Activated T-helper 2 cell treated with anti-CD3 and anti-CD28 coated beads, Interferon-gamma antibody, Interleukin-2, Interleukin-4, amounts not matched to agents 10 μg/mL and 5 μg/mL and 100 μg/mL, durations not matched to agents 14 hours and 24 hours and 36 hours (primary cell): ENCODE data around the gene ROCK2. TPM values are rescaled to one million over a fixed set of nuclear protein-coding genes. Genes with fewer than 3 reads are reported as not detected.
"Not testable (repeated sequence)": the region's sequence is repeated elsewhere in the genome, so short reads cannot be mapped to it uniquely, and the experiment has no call there.

Experiments used
- DNase-seq: peaks from one replicate; pipeline ENCODE4 v3.0.0; 2021; ENCODE audit warnings: low spot score
- H3K27ac Mint-ChIP-seq: one replicate; pipeline ENCODE4 v1.8.0; 2021; ENCODE audit warnings: mixed read lengths
- H3K27me3 Mint-ChIP-seq: one replicate; pipeline ENCODE4 v1.8.0; 2021; ENCODE audit warnings: low read depth, mixed read lengths
- H3K36me3 Mint-ChIP-seq: one replicate; pipeline ENCODE4 v1.8.0; 2021; ENCODE audit warnings: low read depth, mixed read lengths
- H3K4me1 Mint-ChIP-seq: one replicate; pipeline ENCODE4 v1.8.0; 2021; ENCODE audit warnings: low read depth, mixed read lengths
- H3K4me3 Mint-ChIP-seq: one replicate; pipeline ENCODE4 v1.8.0; 2021; ENCODE audit warnings: low read depth, mild to moderate bottlenecking, moderate library complexity, mixed read lengths
- H3K9me3 Mint-ChIP-seq: one replicate; pipeline ENCODE4 v1.8.0; 2021; ENCODE audit warnings: mixed read lengths
- intact Hi-C: fragments of 100-400 bp; cut with micrococcal nuclease; formaldehyde crosslinking; loops from one replicate; pipeline ENCODE4 v1.15.1; 2023
- total RNA-seq: library from RNA; stranded (reverse); gene quantifications from 2 replicates; pipeline ENCODE4 v1.2.3, GENCODE V29; 2022

Gene ROCK2
- total RNA-seq, 1 donor from 2014 or later, result 20.6 TPM

DNA sequence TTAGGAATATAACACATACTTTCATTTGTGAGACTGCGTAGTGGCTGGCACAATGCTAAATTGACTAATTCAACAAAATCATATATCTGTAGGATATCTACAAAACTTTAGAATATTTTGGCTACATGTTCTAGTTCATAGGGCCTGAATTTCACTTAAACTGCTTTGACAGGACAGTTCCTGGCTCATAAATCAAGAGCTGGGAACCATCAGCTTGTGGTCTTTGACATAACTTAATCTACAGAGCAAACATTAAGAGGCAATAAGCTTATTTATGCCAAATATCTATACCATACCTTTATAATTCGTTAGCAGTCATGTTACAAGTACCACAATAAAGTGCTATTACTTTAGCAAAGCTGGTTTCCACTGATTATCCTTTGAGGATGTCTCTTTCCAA is 83.5 kb downstream of the ROCK2 start:
- H3K36me3 Mint-ChIP-seq, result peaks cover 2% of the 10 kb centered on the region
- intact Hi-C loops, result no loop called here
- DNase-seq, result no peak

DNA sequence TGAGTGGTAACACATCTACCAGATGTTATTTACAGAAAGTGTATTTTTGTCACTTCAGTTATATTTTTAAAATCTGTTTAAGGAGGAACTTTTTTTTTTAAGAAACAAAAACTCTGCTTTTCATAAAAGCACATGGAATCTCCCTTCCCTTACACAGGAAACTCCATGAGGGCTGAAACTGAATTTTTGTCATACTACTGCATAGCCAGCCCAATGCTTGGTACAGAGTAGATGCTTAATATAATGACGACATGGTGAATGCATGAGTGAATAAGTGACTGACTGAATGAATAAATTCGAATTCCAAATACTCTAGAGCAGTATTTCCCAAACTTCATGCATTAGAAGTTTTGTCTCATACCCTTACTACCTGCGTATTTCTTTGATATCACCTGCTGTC is 86.5 kb downstream of the ROCK2 start:
- Mint-ChIP-seq H3K4me1 (no peaks in the 10 kb centered on the region), H3K27ac (no peak overlapping the region), H3K36me3 (peaks cover 4% of the 10 kb centered on the region), H3K9me3 (peaks cover 4% of the 10 kb centered on the region), H3K27me3 (no peaks in the 10 kb centered on the region), H3K4me3 (no peak overlapping the region)
- DNase-seq, result no peak
- intact Hi-C loops, result no loop called here

More for the DNA sequence above, 83.5 kb downstream of the ROCK2 start:
- Mint-ChIP-seq H3K27me3 (no peaks in the 10 kb centered on the region), H3K9me3 (no peaks in the 10 kb centered on the region), H3K4me1 (no peaks in the 10 kb centered on the region), H3K27ac (no peak overlapping the region), H3K4me3 (no peak overlapping the region)

DNA sequence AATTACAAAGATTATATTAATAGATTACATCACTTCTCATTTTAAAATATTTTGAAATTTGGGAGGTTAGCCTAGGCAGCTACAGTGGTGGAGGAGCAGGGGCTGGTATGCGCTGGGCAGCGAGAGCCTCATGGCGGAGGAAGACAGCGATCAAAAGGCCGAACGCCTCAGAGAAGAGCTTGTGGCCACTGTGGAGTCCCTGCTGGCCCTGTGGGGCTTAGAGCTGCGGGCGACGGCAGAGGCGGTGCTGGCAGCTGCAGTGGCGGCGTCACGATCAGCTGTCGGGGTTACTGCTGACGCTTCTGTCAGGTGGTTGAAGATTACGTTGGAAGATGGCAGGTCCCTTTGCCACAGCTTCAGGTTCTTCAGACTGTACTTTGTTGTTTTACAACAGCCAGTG is 87.4 kb downstream of the ROCK2 start:
- no peak overlapping the region for H3K4me3 Mint-ChIP-seq
- no peaks in the 10 kb centered on the region for H3K4me1 Mint-ChIP-seq
- intact Hi-C loops, result no loop called here
- H3K36me3 Mint-ChIP-seq, result peaks cover 4% of the 10 kb centered on the region
- no peak for DNase-seq
- H3K27me3 Mint-ChIP-seq, result no peaks in the 10 kb centered on the region
- H3K9me3 Mint-ChIP-seq, result peaks cover 8% of the 10 kb centered on the region
- H3K27ac Mint-ChIP-seq, result no peak overlapping the region

DNA sequence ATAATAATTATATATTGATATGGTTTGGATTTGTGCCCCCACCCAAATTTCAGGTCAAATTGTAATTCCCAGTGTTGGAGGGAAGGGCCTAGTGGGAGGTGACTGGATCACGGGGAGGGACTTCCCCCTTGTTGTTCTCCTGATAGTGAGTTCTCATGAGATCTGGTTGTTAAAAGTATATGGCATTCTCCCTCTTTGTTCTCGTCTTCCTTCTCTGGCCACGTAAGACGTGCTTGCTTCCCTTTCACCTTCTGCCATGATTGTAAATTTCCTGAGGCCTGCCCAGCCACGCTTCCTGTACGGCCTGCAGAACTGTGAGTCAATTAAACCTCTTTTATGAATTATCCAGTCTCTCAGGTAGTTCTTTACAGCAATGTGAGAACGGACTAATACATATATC is 88.3 kb downstream of the ROCK2 start:
- H3K9me3 Mint-ChIP-seq, result peaks cover 8% of the 10 kb centered on the region
- DNase-seq, result no peak
- H3K27ac Mint-ChIP-seq, result no peak overlapping the region
- peaks cover 4% of the 10 kb centered on the region for H3K36me3 Mint-ChIP-seq
- no peaks in the 10 kb centered on the region for H3K27me3 Mint-ChIP-seq
- intact Hi-C loops, result no loop called here
- H3K4me3 Mint-ChIP-seq, result no peak overlapping the region
- H3K4me1 Mint-ChIP-seq, result no peaks in the 10 kb centered on the region

DNA sequence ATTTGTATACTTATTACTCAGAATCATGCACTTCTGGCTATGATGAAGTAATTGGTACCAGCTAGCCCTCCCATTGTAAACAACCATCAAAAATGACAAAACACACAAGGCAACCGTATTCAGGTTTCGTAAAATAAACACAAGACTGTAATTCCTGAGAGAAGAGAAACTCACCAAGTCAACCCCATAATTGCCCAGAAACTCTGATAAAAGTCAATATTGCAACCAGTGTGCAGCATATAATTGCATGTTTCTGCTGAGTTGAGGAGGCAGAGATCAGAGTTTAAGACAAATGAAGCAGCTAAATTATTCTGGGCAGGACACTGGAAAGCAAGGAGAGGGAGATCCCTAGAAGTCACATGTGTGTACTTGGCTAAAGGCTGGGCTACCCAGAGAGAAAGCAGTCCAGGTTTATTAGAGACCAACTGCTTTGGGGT is 90.3 kb downstream of the ROCK2 start:
- no peak overlapping the region for H3K4me3 Mint-ChIP-seq
- no peaks in the 10 kb centered on the region for H3K4me1 Mint-ChIP-seq
- H3K27ac Mint-ChIP-seq, result no peak overlapping the region
- peaks cover 4% of the 10 kb centered on the region for H3K36me3 Mint-ChIP-seq
- H3K27me3 Mint-ChIP-seq, result no peaks in the 10 kb centered on the region
- intact Hi-C loops, result no loop called here
- H3K9me3 Mint-ChIP-seq, result peaks cover 8% of the 10 kb centered on the region
- DNase-seq, result no peak

DNA sequence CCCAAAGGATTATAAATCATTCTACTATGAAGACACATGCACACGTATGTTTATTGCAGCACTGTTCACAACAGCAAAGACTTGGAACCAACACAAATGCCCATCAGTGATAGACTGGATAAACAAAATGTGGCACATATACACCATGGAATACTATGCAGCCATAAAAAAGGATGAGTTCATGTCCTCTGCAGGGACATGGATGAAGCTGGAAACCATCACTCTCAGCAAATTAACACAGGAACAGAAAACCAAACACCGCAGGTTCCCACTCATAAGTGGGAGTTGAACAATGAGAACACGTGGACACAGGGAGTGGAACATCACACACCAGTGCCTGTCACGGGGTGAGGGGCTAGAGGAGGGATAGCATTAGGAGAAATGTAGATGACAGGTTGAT is 92.0 kb downstream of the ROCK2 start:
- H3K27me3 Mint-ChIP-seq, intact Hi-C loops, H3K4me3 Mint-ChIP-seq, H3K36me3 Mint-ChIP-seq, H3K27ac Mint-ChIP-seq, H3K9me3 Mint-ChIP-seq, H3K4me1 Mint-ChIP-seq, DNase-seq: not testable (repeated sequence)

DNA sequence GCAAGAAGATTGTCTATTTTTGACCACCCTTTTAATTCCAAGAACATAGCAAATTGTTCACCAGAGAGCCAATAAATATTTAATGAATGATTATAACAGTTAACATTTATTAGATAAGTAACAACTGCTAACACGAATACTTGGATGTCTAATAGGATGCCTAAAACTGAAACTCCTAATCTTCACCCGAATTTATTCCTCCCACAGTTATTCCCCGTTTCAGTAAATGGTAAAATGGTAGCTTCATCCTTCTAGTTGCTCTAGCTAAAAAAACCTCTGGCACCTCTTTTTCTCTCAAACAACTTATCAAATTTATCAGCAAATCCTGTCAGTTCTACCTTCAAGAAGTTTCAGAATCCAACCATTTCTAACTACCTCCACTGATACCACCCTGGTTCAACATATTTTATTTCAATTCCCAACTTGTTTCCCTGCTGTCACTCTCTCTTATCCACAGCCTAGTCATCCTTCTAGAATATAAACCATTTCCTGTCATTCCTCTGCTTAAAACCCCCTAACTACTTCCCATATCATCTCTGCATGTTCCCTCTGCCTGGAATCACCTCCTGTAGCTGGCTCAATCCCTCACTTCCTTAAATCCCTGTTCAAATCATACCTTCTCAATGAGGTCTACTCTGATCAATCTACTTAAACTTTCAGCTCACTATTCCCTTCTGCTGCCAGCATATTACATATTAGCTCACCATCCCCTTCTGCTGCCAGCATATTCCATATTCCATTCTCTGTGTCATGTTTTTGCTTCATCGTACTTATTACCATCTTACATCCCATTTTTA is 93.8 kb downstream of the ROCK2 start:
- Mint-ChIP-seq H3K9me3 (peaks cover 8% of the 10 kb centered on the region), H3K4me3 (no peak overlapping the region), H3K4me1 (no peaks in the 10 kb centered on the region), H3K36me3 (peaks cover 8% of the 10 kb centered on the region), H3K27ac (no peak overlapping the region), H3K27me3 (no peaks in the 10 kb centered on the region)
- intact Hi-C loops, result no loop called here
- DNase-seq, result no peak

DNA sequence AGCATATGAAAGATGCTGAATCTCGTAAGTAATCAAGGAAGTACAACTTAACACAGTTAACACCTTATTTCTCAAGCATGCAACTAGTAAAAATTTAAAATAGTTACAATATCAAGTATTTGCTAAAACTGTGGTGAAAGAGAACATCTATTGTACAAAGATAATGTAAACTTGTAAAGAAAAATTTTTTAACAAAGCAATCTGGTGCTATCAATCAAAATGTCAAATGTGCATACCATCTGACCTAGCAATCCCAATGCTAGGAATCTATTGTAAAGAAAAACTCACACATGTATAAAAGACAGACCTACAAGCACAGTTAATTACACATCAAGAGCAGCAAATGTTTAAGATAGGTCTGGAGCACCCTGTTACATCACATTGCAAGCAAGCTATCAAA is 99.1 kb downstream of the ROCK2 start:
- H3K4me1 Mint-ChIP-seq, result no peaks in the 10 kb centered on the region
- peaks cover 4% of the 10 kb centered on the region for H3K36me3 Mint-ChIP-seq
- no peak overlapping the region for H3K27ac Mint-ChIP-seq
- H3K4me3 Mint-ChIP-seq, result no peak overlapping the region
- no peaks in the 10 kb centered on the region for H3K9me3 Mint-ChIP-seq
- intact Hi-C loops, result no loop called here
- no peak for DNase-seq
- no peaks in the 10 kb centered on the region for H3K27me3 Mint-ChIP-seq

DNA sequence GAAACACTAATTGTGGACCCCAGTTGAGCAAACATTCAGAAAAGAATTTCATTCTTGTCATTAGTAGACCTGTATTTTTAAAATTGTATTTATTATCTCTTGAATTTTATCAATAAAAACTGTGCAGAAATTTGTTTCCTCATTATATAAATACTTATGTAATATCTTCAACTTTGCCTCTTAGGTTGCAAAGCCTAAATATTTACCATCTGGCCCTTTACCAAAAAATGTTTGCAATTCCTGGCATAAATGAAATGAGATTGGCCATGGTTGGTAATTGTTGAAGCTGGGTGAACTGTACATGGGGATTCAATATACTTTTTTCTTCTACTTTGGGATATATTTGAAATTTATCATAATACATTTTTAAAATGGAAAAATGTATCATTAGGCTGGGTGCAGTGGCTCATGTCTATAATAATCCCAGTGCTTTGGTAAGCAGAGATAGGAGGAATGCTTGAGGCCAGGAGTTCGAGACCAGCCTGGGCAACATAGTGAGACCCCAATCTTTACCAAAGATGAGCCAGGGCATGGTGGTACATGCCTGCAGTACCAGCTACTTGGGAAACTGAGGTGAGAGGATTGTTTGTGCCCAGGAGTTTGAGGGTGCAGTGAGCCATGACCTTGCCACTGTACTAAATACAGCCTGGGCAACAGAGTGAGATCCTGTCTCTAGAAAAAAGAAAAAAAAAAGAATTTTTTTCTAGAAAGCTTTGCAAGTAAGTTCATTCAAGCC is 100.2 kb downstream of the ROCK2 start:
- no peak overlapping the region for H3K4me3 Mint-ChIP-seq
- peaks cover 4% of the 10 kb centered on the region for H3K36me3 Mint-ChIP-seq
- no peak for DNase-seq
- H3K27me3 Mint-ChIP-seq, result no peaks in the 10 kb centered on the region
- intact Hi-C loops, result no loop called here
- H3K4me1 Mint-ChIP-seq, result no peaks in the 10 kb centered on the region
- H3K9me3 Mint-ChIP-seq, result no peaks in the 10 kb centered on the region
- no peak overlapping the region for H3K27ac Mint-ChIP-seq

DNA sequence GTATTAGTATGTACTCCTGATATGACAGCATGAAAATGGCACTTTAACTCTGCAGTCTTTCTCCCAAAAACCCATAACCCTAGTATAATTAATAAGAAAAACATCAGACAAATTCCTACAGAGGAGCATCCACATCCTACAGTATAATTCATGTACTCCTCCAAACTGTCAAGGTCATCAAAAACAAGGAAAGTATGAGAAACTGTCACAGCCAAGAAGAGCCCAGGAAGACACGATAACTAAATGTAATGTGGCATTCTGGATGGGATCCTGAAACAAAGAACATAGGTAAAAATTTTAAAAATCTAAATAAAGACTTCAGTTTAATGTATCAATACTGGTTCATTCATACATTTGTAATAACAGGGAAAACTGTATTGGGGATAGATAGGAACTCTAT is 100.9 kb downstream of the ROCK2 start:
- no peak for DNase-seq
- Mint-ChIP-seq H3K36me3 (peaks cover 4% of the 10 kb centered on the region), H3K27me3 (no peaks in the 10 kb centered on the region), H3K4me3 (no peak overlapping the region), H3K4me1 (no peaks in the 10 kb centered on the region), H3K9me3 (no peaks in the 10 kb centered on the region), H3K27ac (no peak overlapping the region)
- intact Hi-C loops, result no loop called here

DNA sequence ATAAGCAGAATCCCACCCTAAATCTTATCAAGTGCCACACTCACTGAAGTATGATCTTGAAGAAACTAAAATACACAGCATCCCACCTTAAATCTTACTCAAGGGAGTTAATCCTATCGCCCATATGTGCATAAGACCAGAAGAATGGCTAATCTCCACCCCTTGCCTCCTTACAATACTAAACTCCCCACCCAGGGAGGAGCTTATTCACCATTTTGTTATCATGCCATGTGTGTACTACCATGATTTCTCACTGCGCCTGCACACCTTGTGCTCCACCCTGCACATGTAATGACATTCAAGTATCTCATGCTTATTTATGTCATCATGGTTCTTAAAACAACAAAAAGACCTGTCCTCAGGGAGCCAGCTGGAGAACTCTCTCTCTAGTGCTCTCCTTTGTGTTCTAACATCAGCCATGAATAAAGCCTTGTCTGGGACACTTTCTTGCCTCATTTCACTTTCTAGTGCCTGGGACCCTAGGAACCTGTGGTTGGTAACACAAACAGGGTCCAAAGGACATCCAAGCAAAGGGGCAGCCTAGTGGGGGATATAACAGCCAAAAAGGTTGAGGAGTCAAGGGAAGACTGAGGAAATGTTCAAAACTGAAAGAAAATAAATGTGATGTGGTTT is 101.8 kb downstream of the ROCK2 start:
- H3K4me1 Mint-ChIP-seq, result no peaks in the 10 kb centered on the region
- H3K4me3 Mint-ChIP-seq, result no peak overlapping the region

DNA sequence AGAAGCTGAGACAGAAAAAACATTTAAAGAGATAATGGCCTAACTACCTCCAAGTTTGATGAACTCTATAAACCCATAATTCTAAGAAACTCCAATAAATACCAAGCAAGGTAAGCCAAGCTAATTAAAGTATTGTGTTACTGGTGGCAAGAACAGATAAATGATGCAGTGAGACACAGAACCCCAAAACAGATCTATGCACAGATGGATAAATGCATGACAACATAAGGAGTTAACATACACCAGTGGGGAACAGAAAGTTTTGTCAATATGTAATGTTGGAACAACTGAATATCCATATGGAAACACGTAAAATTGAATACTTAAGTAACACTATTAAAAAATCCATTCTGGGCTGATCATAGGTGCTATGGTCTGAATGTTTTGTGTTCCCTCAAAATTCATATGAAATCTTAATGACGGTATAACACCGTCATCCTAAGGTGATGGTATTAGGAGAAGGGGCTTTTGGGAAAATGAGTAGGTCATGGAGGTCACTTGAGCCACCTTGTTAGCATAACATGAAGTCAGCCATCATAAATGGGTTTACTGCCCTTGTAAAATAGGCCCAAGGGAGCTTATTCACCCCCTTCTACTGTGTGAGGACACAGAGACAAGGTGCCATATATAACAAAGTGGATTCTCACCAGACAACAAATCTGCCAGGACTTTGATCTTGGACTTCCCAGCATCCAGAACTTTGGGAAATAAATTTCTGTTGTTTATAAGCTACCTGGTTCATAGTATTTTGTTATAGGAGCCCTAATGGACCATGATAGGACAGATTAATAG is 102.8 kb downstream of the ROCK2 start:
- intact Hi-C loops, result no loop called here
- peaks cover under 1% of the 10 kb centered on the region for H3K4me1 Mint-ChIP-seq
- no peak overlapping the region for H3K27ac Mint-ChIP-seq
- H3K36me3 Mint-ChIP-seq, result peaks cover 4% of the 10 kb centered on the region
- H3K27me3 Mint-ChIP-seq, result no peaks in the 10 kb centered on the region
- no peak for DNase-seq
- no peaks in the 10 kb centered on the region for H3K9me3 Mint-ChIP-seq
- no peak overlapping the region for H3K4me3 Mint-ChIP-seq

More for the DNA sequence above, 101.8 kb downstream of the ROCK2 start:
- Mint-ChIP-seq H3K9me3 (no peaks in the 10 kb centered on the region), H3K36me3 (peaks cover 4% of the 10 kb centered on the region), H3K27me3 (no peaks in the 10 kb centered on the region), H3K27ac (no peak overlapping the region)
- no peak for DNase-seq
- intact Hi-C loops, result no loop called here
